ENCODE data around the gene APBB2.

Gene APBB2

DNA sequence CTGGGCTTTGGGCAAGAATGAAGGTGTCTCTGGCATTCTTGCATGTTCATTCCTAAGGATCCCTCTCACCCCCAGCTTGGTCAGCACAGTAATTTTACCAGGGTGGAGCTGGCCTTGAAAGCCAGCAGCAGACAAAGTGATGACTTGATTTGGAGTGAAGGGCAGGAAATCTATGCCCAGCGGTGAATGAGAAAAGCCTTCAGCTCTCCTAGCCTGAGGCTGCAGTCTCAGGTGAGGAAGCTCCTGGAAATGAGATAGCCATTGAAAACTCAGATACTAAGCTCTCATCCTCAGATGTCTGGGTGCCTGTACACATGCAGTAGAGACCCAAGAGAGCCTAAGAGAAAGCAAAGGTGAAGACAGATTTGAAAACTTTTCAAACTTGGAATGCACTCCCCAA is 31.6 kb upstream of the APBB2 start:
- Histone ChIP-seq H4K8ac (ENCODE audit: low read depth, low read length) (no peak overlapping the region), H3K27ac (ENCODE audit: low read depth, low read length) (no peak overlapping the region), H3K18ac (ENCODE audit: low read length) (no peak overlapping the region), H3K4me1 (ENCODE audit: control insufficient read depth in 1 of 2, insufficient read depth in 2 of 2, low read length in 2 of 2) (no peaks in the 10 kb centered on the region), H3K4me2 (ENCODE audit: low read length) (no peak overlapping the region), H3K36me3 (ENCODE audit: control insufficient read depth in 1 of 2, insufficient read depth in 2 of 2, low read length in 2 of 2) (no peaks in the 10 kb centered on the region), H4K91ac (ENCODE audit: low read depth, low read length) (no peak overlapping the region), H3K4ac (ENCODE audit: low read depth, low read length) (no peak overlapping the region), H3K27me3 (ENCODE audit: insufficient read depth, low read length) (no peaks in the 10 kb centered on the region), H2BK5ac (ENCODE audit: low read depth, low read length, poor library complexity) (no peak overlapping the region), H2AFZ (ENCODE audit: insufficient read depth, low read length, poor library complexity) (no peak overlapping the region), H3K14ac (ENCODE audit: low read length) (no peak overlapping the region), H3K9ac (ENCODE audit: low read length) (no peak overlapping the region), H2AK5ac (ENCODE audit: low read length) (no peak overlapping the region), H3K79me2 (ENCODE audit: control insufficient read depth, insufficient read depth, low read length, poor library complexity) (no peaks in the 10 kb centered on the region), H2BK12ac (ENCODE audit: low read length) (no peak overlapping the region), H3K4me3 (ENCODE audit: low read depth, low read length) (no peak overlapping the region), H4K12ac (ENCODE audit: low read depth, low read length) (no peak overlapping the region), H3K9me3 (ENCODE audit: insufficient read depth, low read depth, low read length) (no peaks in the 10 kb centered on the region), H3K23ac (ENCODE audit: low read length) (no peak overlapping the region), H2BK120ac (ENCODE audit: insufficient read depth, low read length, poor library complexity) (no peak overlapping the region), H3K79me1 (ENCODE audit: low read length) (no peaks in the 10 kb centered on the region)
- no peak for DNase-seq
- WGBS (ENCODE audit: extremely low coverage, insufficient coverage, insufficient read length), result no CpG with 5 or more reads among the region's 1 CpG

DNA sequence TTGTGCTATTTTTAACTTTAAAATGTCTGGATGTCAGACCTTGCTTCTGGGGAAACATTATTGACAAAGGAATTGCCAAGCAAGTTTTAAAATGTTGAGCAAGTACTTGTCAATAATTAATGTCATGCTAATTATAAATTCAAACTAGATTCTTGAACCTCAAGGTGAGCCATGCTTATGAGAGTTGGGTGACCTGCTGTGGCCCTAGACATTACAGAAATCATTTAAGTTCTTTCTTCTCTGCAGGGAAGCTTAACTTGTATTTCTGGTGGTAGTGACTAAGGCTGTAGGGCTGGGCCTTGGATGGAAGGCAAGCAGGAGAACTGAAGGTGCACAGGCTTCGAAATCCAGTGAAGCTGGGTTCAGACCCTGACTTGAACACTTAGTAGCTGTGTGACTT is 27.6 kb upstream of the APBB2 start:
- Histone ChIP-seq H3K27me3 (ENCODE audit: insufficient read depth, low read length) (no peaks in the 10 kb centered on the region), H3K9ac (ENCODE audit: low read length) (no peak overlapping the region), H3K4me1 (ENCODE audit: control insufficient read depth in 1 of 2, insufficient read depth in 2 of 2, low read length in 2 of 2) (no peaks in the 10 kb centered on the region), H4K91ac (ENCODE audit: low read depth, low read length) (no peak overlapping the region), H3K9me3 (ENCODE audit: insufficient read depth, low read depth, low read length) (no peaks in the 10 kb centered on the region), H2BK12ac (ENCODE audit: low read length) (no peak overlapping the region), H3K27ac (ENCODE audit: low read depth, low read length) (no peak overlapping the region), H3K79me2 (ENCODE audit: control insufficient read depth, insufficient read depth, low read length, poor library complexity) (no peaks in the 10 kb centered on the region), H3K4ac (ENCODE audit: low read depth, low read length) (no peak overlapping the region), H2AK5ac (ENCODE audit: low read length) (no peak overlapping the region), H3K79me1 (ENCODE audit: low read length) (no peaks in the 10 kb centered on the region), H3K14ac (ENCODE audit: low read length) (no peak overlapping the region), H2AFZ (ENCODE audit: insufficient read depth, low read length, poor library complexity) (no peak overlapping the region), H3K23ac (ENCODE audit: low read length) (no peak overlapping the region), H3K4me2 (ENCODE audit: low read length) (no peak overlapping the region), H2BK120ac (ENCODE audit: insufficient read depth, low read length, poor library complexity) (no peak overlapping the region), H3K4me3 (ENCODE audit: low read depth, low read length) (no peak overlapping the region), H3K36me3 (ENCODE audit: control insufficient read depth in 1 of 2, insufficient read depth in 2 of 2, low read length in 2 of 2) (no peaks in the 10 kb centered on the region), H4K12ac (ENCODE audit: low read depth, low read length) (no peak overlapping the region), H2BK5ac (ENCODE audit: low read depth, low read length, poor library complexity) (no peak overlapping the region), H4K8ac (ENCODE audit: low read depth, low read length) (no peak overlapping the region), H3K18ac (ENCODE audit: low read length) (no peak overlapping the region)
- no CpG with 5 or more reads among the region's 1 CpG for WGBS (ENCODE audit: extremely low coverage, insufficient coverage, insufficient read length)
- DNase-seq, result no peak

GRCh38 chr4:41236508-41236907 is 22.2 kb upstream of the APBB2 start:
- no peak overlapping the region for H3K23ac ChIP-seq (ENCODE audit: low read length)
- H2AK5ac ChIP-seq (ENCODE audit: low read length), result no peak overlapping the region
- H3K79me1 ChIP-seq (ENCODE audit: low read length), result no peaks in the 10 kb centered on the region
- H2BK120ac ChIP-seq (ENCODE audit: insufficient read depth, low read length, poor library complexity), result no peak overlapping the region
- DNase-seq, result no peak
- H3K14ac ChIP-seq (ENCODE audit: low read length), result no peak overlapping the region
- H2BK12ac ChIP-seq (ENCODE audit: low read length), result no peak overlapping the region
- no peaks in the 10 kb centered on the region for H3K9me3 ChIP-seq (ENCODE audit: insufficient read depth, low read depth, low read length)
- no peak overlapping the region for H4K8ac ChIP-seq (ENCODE audit: low read depth, low read length)
- H3K4ac ChIP-seq (ENCODE audit: low read depth, low read length), result no peak overlapping the region
- H2AFZ ChIP-seq (ENCODE audit: insufficient read depth, low read length, poor library complexity), result no peak overlapping the region
- no CpG with 5 or more reads among the region's 1 CpG for WGBS (ENCODE audit: extremely low coverage, insufficient coverage, insufficient read length)
- no peaks in the 10 kb centered on the region for H3K79me2 ChIP-seq (ENCODE audit: control insufficient read depth, insufficient read depth, low read length, poor library complexity)
- H2BK5ac ChIP-seq (ENCODE audit: low read depth, low read length, poor library complexity), result no peak overlapping the region
- no peak overlapping the region for H3K4me2 ChIP-seq (ENCODE audit: low read length)
- H3K18ac ChIP-seq (ENCODE audit: low read length), result no peak overlapping the region
- H3K9ac ChIP-seq (ENCODE audit: low read length), result no peak overlapping the region
- H4K91ac ChIP-seq (ENCODE audit: low read depth, low read length), result no peak overlapping the region
- no peak overlapping the region for H4K12ac ChIP-seq (ENCODE audit: low read depth, low read length)
- H3K27me3 ChIP-seq (ENCODE audit: insufficient read depth, low read length), result no peaks in the 10 kb centered on the region
- H3K4me3 ChIP-seq (ENCODE audit: low read depth, low read length), result no peak overlapping the region
- no peaks in the 10 kb centered on the region for H3K4me1 ChIP-seq (ENCODE audit: control insufficient read depth in 1 of 2, insufficient read depth in 2 of 2, low read length in 2 of 2)
- no peak overlapping the region for H3K27ac ChIP-seq (ENCODE audit: low read depth, low read length)
- H3K36me3 ChIP-seq (ENCODE audit: control insufficient read depth in 1 of 2, insufficient read depth in 2 of 2, low read length in 2 of 2), result no peaks in the 10 kb centered on the region

- Histone ChIP-seq H2BK12ac (ENCODE audit: low read length) (no peak overlapping the region), H3K18ac (ENCODE audit: low read length) (no peak overlapping the region), H2AK5ac (ENCODE audit: low read length) (no peak overlapping the region), H2BK120ac (ENCODE audit: insufficient read depth, low read length, poor library complexity) (no peak overlapping the region), H3K27ac (ENCODE audit: low read depth, low read length) (no peak overlapping the region), H3K79me1 (ENCODE audit: low read length) (no peaks in the 10 kb centered on the region), H2BK5ac (ENCODE audit: low read depth, low read length, poor library complexity) (no peak overlapping the region), H3K23ac (ENCODE audit: low read length) (no peak overlapping the region), H3K14ac (ENCODE audit: low read length) (no peak overlapping the region), H3K36me3 (ENCODE audit: control insufficient read depth in 1 of 2, insufficient read depth in 2 of 2, low read length in 2 of 2) (no peaks in the 10 kb centered on the region), H3K4ac (ENCODE audit: low read depth, low read length) (no peak overlapping the region), H4K91ac (ENCODE audit: low read depth, low read length) (no peak overlapping the region), H3K4me1 (ENCODE audit: control insufficient read depth in 1 of 2, insufficient read depth in 2 of 2, low read length in 2 of 2) (no peaks in the 10 kb centered on the region), H4K12ac (ENCODE audit: low read depth, low read length) (no peak overlapping the region), H3K9me3 (ENCODE audit: insufficient read depth, low read depth, low read length) (no peaks in the 10 kb centered on the region), H4K8ac (ENCODE audit: low read depth, low read length) (no peak overlapping the region), H2AFZ (ENCODE audit: insufficient read depth, low read length, poor library complexity) (no peak overlapping the region), H3K4me2 (ENCODE audit: low read length) (no peak overlapping the region), H3K4me3 (ENCODE audit: low read depth, low read length) (no peak overlapping the region), H3K9ac (ENCODE audit: low read length) (no peak overlapping the region), H3K27me3 (ENCODE audit: insufficient read depth, low read length) (no peaks in the 10 kb centered on the region), H3K79me2 (ENCODE audit: control insufficient read depth, insufficient read depth, low read length, poor library complexity) (no peaks in the 10 kb centered on the region)
- DNase-seq, result no peak
- no CpG with 5 or more reads among the region's 1 CpG for WGBS (ENCODE audit: extremely low coverage, insufficient coverage, insufficient read length)
Observed at GRCh38 chr4:41236032-41236431, 21.7 kb upstream of the APBB2 start.
